ENCODE data around the gene PRICKLE2. TPM values are rescaled to one million over a fixed set of nuclear protein-coding genes. Genes with fewer than 3 reads are reported as not detected.

PRICKLE2 gene
- polyA plus RNA-seq, 1 experiment, result 14.2 TPM

DNA sequence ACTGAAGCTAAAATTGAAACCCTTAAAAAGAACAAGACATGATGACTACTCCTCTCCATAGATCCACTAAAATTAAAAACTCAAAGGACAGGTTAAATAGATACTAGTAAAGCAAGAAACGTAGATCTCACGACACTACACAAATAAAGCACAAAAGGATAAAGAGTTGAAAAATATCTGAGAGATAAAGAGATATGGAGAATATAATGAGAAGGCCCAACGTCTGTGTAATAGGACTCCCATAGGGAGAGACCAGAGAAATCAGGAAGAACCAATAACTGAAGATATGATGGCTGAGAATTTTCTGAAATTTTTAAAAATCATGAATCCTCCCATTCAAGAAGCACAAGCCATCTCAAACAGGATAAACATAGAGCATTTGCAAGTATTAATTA is 45.6 kb upstream of the PRICKLE2 start:
- Histone ChIP-seq H3K4me3 (ENCODE audit: low read depth, low read length) (no peak overlapping the region), H3K27ac (ENCODE audit: low read depth, low read length) (no peak overlapping the region), H3K9me3 (ENCODE audit: control insufficient read depth, insufficient read depth, low read length) (no peaks in the 10 kb centered on the region), H3K27me3 (ENCODE audit: control insufficient read depth, insufficient read depth, low read length) (no peaks in the 10 kb centered on the region)
- POLR2A ChIA-PET, result interaction anchor here (0.6 kb wide), 1 partner anchor 31 kb away, joined by 7 read pairs; no protein-coding TSS in a partner anchor
- CTCF ChIA-PET, result interaction anchor here (1.4 kb wide), 1 partner anchor 213 kb away, joined by 6 read pairs; no protein-coding TSS in a partner anchor
- DNase-seq (ENCODE audit: low read depth, low spot score), result no peak
- TF ChIP-seq CTCF (IDR thresholded peaks at IDR 0.05; ENCODE audit: low read depth, low read length), result no peak

DNA sequence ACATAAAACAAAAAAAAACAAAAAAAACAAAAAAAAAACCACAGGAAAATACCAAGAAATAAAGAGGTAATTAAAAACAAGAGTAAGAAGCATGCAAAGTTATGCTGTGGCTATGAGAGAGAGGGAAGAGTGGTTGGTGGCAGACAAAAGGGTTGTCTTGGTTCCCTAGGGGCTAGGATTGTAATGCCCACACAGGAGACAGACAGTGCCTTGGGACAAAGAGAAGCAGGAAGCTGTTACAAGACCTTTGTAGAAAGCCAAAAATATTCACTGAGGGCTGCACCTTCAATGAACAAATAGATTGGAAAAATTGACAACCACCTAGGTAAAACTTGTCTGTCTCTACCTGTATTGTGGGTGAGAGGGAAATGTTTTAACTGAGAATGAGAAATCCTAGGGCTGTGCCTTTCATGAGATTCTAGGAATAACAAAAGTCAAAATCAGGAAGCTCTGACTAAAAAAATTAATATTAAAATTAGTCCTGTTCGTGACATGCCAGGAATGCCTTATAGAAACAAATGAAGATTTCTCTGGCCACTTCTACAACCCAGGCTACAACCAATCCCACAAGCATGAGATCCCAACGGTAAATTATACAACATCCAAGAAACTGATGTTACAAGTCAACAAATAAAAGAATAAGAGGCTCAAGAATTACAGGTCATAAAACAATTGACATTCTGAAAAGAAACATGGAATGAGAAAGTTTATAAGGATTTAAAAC is 45.0 kb upstream of the PRICKLE2 start:
- ChIA-PET POLR2A (interaction anchor here (0.6 to 0.7 kb wide), 2 partner anchors 30 to 83 kb away, joined by 7 to 8 read pairs; no protein-coding TSS in a partner anchor), CTCF (interaction anchor here (0.5 to 1.4 kb wide), 2 partner anchors 214 to 1310 kb away, joined by 3 to 6 read pairs; no protein-coding TSS in a partner anchor)
- Histone ChIP-seq H3K27me3 (ENCODE audit: control insufficient read depth, insufficient read depth, low read length) (no peaks in the 10 kb centered on the region), H3K27ac (ENCODE audit: low read depth, low read length) (no peak overlapping the region), H3K4me3 (ENCODE audit: low read depth, low read length) (no peak overlapping the region), H3K9me3 (ENCODE audit: control insufficient read depth, insufficient read depth, low read length) (no peaks in the 10 kb centered on the region)
- DNase-seq (ENCODE audit: low read depth, low spot score), result no peak
- TF ChIP-seq CTCF (IDR thresholded peaks at IDR 0.05; ENCODE audit: low read depth, low read length), result no peak

DNA sequence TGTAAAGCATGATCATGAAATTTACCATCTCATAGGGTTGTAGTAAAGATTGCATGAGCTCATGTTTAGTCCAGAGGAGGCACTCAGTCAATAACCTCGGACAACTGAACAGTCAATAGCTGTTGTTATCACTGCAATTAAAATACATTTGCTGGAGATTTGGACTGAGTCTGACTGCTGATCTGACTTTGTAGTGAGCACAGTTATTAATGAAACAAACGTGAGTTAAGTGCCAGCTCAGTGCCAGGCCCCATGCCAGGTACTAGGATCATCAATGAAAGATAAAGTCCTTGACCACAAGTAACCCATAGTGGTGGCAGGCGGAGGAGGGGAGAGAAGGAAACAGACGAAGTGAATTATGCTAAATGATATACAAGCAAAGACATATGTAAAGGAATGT is 43.7 kb upstream of the PRICKLE2 start:
- ChIA-PET POLR2A (no interaction called here), CTCF (interaction anchor here (1.1 to 4.3 kb wide), 3 partner anchors 215 to 261 kb away, joined by 3 to 27 read pairs (median 6); partner anchors contain the start of gene PSMD6)
- no peak for TF ChIP-seq CTCF (IDR thresholded peaks at IDR 0.05; ENCODE audit: low read depth, low read length)
- H3K4me3 ChIP-seq (ENCODE audit: low read depth, low read length), result no peak overlapping the region
- no peaks in the 10 kb centered on the region for H3K9me3 ChIP-seq (ENCODE audit: control insufficient read depth, insufficient read depth, low read length)
- no peaks in the 10 kb centered on the region for H3K27me3 ChIP-seq (ENCODE audit: control insufficient read depth, insufficient read depth, low read length)
- no peak overlapping the region for H3K27ac ChIP-seq (ENCODE audit: low read depth, low read length)
- no peak for DNase-seq (ENCODE audit: low read depth, low spot score)

DNA sequence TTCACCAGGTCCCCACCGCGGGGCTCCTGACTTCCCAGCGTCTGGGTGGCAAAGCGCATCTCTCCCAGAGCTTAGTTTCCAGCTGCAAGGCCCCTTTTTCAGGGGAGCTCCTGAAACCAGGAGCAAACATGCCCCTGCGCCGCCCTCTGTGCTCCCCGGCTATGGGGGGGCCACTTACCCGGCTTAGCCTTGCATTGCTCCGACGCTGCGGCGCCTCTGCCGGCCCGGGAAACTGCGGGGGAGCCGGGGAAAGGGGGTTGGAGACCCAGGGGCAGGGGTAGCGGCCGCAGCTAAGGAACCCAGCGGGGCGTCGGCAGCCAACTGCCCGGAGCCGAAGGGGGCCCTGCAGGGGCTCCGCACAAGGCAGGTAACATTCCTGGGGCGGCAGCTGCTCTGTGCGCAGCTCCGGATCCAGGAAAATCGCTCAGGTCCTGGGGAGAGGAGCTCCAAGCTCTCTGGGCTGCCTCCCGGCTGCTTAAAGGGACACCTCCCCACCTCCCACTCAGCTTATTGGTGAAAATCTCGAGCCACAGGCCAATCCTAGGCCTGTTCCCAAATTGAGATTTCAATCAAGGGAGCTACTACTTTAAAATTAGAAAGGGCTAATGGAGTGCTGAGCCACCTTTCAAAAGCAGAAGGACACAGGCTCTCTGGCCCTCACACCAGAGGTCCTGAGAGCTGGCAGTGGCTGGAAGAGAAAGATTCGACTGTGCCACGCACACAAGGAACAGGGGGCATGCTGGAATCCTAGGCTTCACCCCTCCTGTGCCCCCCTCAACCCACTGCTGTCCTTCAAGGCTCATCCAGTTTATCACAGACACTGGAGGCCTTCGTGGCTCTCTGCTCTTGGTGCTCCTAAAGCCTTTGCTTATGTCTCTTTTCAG is 42.7 kb upstream of the PRICKLE2 start:
- peak overlapping the region; percentile 78 for H3K4me3 ChIP-seq (ENCODE audit: low read depth, low read length)
- no peaks in the 10 kb centered on the region for H3K9me3 ChIP-seq (ENCODE audit: control insufficient read depth, insufficient read depth, low read length)
- peak; percentile 36 for DNase-seq (ENCODE audit: low read depth, low spot score)
- POLR2A ChIA-PET, result interaction anchor here (1.0 to 1.7 kb wide), 7 partner anchors 29 to 234 kb away, joined by 3 to 6 read pairs (median 4); partner anchors contain the start of gene PRICKLE2
- CTCF ChIA-PET, result interaction anchor here (0.6 to 4.3 kb wide), 8 partner anchors 42 to 262 kb away, joined by 3 to 27 read pairs (median 6); partner anchors contain the start of gene PSMD6
- H3K27ac ChIP-seq (ENCODE audit: low read depth, low read length), result peak overlapping the region; percentile 68
- H3K27me3 ChIP-seq (ENCODE audit: control insufficient read depth, insufficient read depth, low read length), result no peaks in the 10 kb centered on the region
- TF ChIP-seq CTCF (IDR thresholded peaks at IDR 0.05; ENCODE audit: low read depth, low read length), result 0 out of 2 replicates have a peak, but pooled peaks have one; percentile 14

Measured in AG04450 (cell line).